Measurements from ENCODE around the gene GUCY2C. TPM values are rescaled to one million over a fixed set of nuclear protein-coding genes. Genes with fewer than 3 reads are reported as not detected.

GUCY2C gene
- polyA plus RNA-seq, 1 donor: 0.32 TPM

DNA sequence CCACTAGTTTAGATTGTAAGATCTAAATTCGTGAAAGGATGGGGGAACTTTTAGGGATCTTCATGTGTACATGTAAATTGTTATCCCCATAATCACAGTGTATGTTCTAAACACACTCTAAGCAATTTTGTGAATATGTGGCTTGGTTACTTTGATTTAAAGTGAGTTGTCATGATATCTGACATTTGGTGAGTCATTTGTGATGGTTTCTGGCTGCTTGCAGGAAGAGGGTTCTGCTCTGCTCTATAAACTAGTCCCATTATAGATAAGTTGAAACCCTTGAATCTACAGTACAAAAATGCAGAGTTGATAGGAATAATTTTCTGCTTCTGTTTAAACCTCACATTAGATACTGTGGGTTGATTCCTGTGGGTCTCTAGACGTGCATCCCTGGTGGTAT, 14.8 kb downstream of the GUCY2C start:
- no peak for DNase-seq

DNA sequence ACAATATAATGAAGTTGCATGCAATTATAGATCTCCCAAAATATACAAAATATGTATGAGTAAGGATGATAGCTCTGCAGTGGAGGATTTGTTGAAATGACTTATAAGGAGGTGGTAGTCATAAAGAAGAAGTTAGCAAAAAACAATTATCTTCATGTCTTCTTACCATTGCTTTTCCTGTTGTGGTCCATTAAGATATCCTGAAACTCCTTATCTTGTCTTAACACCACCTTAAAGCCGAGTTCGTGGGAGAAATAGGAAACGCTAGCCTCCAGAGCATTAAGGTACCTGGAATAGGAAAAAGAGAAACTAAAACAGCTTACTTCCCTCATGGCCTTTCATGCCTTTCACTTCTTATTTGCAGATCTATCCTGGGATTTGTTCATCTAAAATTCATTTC, 15.2 kb downstream of the GUCY2C start:
- no peak for DNase-seq

DNA sequence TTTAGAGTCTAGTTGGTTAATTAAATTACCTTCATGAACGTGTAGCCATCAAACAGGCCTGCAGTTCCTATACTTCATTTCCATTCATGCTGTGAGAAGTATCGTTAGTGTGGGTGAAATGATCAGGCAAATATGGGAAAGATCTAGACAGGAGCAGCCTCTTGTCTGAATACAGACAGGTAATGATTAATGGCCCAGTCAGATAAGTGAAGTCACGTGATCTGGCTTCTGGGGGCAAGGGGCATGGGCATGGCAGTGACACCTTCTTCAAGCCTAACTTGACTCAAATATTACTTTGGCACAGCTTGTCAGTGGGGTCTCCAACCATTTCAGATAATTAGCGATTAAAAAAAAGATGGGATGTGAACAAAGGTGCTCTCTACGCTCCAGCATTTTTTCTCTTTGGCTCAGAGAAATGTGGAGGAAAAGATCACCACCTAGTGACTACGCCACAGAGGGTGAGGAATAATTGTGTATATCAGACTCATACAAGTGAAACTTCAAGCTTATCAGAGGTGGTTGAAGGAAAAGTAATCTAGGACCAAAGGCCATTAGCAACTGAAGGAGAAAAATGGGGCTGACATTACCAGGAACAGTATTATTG, 17.8 kb downstream of the GUCY2C start:
- no peak for DNase-seq

DNA sequence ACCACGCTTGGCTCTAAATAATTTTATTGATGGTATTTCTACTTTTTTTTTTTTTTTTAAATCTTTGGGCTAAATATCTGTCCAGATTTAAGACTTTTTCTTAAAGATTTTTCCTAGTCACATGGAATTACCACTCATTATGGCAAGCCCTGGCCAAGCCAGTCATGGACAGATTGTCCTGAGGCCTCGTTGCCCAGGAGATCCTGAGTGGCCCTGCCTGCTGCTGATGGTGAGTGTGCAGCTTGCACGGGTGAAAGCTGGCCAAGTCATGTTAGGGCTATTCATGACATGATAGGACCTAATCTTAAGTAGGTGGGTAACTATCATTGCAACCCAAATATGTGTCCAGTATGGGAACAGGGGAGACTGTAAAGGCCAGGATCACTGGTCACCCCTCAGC, 27.8 kb downstream of the GUCY2C start:
- no peak for DNase-seq

DNA sequence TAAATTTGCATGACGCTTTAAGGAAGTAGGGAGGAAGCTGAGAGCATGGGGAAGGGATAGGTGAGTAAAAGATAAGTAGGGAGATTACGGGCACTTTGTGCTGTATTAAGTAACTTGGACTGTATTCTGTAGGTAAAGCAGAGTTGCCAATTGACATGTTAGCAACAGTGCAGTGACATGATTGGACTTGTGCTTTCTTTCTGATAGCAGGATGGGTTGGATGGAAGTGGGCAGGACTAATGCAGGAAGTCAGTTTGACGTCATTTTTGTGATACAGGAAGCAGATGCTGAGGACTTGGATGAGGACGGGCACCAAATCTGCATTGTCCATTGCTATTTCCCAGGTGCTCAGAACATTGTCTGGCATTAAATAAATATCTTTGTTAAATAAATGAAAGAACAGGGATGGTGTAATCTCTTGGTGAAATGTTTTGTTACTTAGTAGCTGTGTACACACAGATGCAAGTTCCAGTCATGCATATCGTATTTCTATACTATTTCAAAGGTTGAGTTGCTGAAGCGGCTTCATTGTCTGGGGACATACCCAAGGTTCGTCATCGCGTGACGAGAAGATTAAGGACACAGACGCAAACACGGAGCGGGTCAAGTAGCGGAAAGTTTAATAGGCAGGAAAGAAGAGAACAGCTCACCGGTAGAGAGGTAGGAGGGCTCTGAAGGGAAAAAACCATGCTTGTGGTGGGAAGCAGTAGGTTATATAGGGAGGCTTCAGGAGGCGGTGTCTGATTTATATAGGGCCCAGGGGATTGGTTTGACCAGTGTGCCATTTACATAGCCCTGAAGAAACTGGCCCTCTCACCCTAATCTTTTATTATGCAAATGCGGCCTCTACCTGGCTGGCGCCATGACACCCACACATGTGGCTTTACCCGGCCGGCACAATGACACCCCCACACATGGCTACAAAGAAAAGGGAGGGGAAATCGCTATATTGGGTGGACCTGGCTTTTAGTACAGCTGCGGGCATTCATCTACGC, 30.7 kb downstream of the GUCY2C start:
- DNase-seq: no peak

DNA sequence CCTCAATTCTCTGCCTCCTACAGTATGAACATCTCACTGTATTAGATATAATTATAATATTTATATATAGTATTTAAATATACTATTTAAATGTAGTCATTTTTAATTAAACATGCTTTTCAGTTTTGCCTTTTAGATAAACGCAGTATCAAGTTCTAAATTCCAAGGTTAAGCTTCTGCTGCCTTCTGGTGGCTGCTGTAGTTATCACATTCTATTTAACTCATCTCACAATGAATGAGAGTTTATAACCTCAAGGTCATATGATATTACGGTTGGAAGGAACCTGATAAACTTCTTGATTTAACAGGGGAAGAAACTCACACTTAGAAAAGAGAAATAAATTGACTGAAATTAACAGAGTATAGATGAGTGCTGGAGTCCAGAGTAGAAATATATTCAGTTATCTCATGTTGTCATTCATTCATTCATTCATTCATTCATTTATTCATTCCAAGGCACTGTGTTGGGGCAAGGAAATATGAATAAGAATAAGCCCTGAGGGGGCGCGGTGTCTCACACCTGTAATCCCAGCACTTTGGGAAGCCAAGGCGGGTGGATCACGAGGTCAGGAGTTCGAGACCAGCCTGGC, 31.9 kb downstream of the GUCY2C start:
- DNase-seq: peak; percentile 21

DNA sequence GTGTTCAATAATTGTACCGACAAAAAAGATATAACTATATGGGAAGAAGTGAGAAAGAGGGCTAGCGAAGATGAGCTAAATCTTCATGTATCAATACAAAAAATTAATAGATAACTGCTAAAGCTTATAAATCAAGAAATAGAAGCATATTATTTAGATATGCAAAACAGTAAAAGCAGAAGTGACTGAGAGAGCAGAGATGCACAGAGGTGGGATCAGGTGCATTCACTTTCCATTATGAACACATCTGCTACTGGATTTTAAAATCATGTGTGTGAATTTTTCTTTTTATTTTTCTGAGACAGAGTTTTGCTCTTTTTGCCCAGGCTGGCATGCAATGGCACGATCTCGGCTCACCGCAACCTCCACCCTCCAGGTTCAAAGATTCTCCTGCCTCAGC, 33.4 kb downstream of the GUCY2C start:
- no peak for DNase-seq

DNA sequence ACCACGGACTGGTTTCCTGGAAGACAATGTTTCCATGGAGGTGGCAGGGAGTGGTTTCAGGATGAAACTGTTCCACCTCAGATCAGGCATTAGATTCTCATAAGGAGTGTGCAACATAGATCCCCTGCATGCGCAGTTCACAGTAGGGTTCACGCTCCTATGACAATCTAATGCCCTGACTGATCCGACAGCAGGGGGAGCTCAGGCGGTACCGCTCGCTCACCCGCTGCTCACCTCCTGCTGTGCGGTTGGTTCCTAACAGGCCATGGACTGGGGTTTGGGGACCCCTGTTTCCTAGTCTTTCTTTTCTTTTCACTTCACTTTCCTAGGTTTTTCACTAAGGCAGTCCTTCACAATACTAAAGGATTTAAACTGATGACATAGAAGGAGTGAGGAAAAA, 39.6 kb downstream of the GUCY2C start:
- no peak for DNase-seq

DNA sequence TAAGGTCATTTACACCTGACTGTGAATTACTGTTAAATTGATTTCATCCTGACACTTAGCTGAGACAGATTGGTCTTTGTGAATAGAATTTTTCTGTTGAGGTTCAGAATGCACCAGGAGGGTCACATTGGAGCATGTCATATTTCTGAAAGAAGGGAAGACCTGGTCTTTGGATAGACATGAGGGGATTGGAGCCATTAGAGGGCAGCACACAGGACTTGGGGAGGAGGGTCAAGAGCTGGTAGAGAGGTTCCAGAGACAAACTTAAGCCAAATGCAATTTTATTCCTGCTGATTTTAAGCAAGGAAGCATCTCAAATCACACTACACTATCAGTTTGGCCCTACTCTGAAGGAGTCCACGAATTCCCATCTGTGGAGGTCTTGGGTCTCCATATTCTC, 41.1 kb downstream of the GUCY2C start:
- DNase-seq: no peak

DNA sequence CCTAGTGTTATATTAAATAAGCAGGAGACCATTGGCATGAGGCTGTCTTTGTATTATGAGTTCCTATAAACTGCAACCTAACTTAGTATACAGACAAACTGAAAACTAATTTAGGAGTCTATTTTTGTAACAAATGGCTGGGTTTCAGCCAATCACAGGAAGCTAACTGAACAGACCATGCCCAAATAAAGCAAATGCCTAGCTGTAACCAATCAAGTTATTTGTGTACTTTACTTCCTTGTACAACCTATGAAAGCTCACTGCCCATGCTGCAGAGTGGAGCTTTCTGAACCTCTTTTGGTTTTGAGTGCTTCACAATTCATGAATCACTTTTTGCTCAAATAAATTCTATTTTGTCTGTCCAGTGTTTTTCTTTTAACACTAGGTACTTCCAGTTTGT, 41.6 kb downstream of the GUCY2C start:
- no peak for DNase-seq

DNA sequence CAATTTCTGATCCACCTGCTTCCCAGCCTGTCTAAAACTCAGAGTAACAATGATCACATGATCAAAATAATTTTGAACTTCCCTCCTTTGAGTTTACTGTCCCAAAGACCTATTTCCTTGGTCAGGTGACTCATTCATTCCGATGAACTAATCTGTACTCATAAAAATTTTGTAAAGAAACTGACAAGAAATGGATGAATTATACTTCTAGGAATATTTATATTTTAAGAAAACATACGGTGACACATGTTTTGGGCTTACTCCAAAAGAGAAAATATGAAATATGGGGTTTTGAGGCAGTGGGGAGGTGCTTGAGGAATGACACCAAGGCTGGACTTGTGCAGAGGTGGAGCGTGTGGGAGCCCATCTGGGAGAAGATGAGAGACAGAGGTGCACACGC, 42.0 kb downstream of the GUCY2C start:
- no peak for DNase-seq

DNA sequence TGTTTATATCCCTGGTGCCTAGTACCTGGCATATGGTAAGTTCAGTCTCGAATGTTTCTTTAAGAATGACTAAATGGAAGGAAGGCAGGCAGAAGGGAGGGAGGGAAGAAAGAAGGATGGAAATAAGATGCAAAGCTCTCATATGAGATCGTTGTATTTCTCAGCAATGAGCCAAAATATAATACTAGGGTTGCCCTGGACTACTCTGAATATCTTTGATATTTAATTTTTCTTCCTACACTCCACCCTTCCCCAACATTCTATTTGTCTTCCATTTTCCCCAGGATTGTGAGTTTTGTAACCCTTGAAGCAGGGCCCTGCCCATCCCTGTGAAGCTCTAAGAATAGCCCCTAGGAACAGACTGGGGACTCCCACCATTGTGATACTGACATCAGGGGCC, 43.9 kb downstream of the GUCY2C start:
- DNase-seq: no peak

DNA sequence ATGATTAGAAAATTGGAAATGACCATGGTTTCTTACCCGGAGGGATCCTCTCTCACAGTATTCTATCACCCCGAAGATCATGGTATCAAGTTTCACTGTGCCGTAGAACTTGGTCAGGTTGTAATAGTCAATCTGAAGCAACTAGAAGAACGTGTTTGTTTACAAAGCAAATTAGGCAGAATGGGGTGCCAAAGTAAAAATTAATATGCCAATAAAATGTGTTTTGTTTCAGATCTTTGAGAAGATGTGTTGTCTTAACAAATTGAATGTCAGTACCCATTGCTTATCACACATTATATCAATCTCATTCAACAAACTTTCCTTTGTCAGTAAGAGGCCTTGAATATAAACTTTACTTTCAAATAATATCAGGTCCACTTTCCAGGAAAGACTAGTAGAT, 45.0 kb downstream of the GUCY2C start:
- DNase-seq: no peak

DNA sequence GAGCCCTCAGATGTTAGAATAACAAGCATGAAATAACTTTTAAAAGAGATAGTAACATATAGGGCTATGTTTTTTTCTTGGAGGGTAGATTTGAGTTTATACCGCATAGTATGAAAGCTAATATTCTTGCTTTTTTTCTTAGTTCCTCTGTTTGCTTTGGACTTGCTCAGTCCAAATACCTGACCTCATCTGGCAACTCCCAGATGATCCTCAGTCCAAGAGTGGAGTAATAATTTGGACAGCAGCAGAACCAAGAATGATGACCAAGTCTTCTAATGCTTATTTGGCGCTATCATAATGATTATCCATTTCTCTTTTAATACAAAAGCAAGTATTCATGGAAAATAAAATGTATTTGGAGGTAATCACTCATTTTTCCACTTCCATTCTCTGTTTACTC, 45.6 kb downstream of the GUCY2C start:
- DNase-seq: peak; percentile 69

DNA sequence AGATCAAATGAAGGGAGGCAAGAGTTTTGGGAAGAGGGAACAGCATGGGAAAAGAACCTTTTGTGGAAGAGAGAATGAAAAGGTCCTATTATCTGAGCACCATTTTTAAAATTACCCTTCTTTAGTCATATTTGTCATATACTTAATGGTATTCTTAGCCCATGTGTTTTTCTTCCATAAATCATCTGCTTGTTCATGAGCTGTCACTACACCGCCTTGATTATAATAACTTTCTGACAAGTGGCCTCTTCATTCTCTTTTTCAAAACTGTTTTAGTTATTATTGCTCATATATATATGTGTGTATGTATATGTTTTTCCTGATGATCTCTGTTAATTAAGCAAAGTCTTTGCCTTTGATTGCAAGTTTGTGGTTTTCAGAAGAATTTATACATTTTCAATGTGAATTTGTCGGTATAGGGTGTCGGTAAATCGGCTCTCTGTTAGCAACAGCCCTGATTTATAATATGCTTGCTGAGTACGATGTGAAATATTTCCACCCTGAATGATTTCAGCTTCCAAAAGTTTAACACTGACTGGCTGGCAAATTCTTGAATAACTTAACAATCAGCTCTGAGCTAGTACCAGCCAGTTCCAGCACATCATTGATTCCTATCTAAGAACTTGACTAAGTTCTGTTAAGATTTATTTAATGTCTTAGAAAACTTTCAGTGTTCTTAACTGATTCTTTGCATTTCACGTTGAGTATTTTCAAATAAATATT, 49.2 kb downstream of the GUCY2C start:
- no peak for DNase-seq

DNA sequence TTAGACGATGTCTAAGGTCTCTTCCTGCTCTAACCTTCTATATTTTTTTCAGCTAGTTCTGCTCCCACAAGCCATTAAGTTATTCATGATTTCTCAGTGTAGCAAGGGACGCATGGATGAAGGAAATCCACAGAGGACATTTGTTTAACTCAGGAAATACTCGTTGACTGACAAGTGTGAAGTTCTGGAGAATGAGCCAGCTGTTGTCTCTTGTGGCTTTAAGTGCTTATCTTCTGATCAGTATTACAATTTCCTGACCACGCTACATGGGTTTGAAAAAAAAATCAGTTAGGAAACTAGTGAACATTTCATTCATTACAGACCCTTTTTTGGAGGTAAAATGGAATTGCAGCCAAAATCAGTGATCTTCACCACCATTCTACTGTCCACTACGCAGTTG, 53.1 kb downstream of the GUCY2C start:
- DNase-seq: no peak

DNA sequence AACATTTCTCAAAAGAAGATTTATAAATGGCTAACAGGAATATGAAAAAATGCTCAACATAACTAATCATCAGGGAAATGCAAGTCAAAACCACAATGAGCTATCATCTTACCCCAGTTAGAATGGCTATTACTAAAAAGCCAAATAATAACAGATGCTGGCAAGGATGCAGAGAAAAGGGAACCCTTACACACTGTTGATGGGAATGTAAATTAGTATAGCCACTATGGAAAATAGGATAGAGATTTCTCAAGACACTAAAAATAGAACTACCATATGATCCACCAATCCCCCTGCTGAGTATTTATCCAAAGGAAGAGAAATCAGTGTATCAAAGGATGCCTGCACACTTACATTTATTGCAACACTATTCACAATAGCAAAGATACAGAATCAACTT, 58.3 kb downstream of the GUCY2C start:
- no peak for DNase-seq

DNA sequence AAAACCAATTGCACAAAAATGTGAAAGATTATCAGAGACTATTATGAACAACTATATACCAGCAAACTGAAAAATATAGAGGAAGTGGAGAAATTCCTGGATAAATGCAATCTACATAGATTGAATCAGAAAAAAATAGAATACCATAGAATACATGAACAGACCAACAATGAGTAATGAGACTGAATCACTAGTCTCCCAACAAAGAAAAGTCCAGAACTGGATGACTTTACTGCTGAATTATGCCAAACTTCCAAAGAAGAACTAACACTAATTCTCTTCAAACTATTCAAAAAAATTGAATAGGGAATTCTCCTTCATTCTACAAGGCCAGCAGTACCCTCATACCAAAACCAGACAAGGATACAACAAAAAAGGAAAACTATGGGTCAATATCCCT, 60.6 kb downstream of the GUCY2C start:
- DNase-seq: no peak

DNA sequence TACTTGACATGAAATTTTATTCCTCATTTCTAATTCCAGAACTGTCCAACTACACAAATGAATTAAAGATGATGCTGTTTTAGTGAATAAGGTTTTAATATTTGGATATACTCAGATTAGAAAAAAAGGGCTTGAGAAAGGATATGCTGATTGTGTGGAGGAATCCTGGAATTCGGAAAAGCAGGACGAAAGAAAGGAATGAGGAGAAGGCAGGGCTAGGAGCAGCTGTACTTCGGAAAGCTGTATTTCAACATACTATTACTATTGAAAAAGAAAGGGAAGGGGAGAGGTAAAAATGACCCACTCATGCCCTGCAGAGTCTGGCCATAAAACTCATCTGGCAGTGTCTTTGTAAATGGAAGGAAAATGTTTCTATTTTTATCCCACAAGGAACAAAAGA, 65.6 kb downstream of the GUCY2C start:
- no peak for DNase-seq

DNA sequence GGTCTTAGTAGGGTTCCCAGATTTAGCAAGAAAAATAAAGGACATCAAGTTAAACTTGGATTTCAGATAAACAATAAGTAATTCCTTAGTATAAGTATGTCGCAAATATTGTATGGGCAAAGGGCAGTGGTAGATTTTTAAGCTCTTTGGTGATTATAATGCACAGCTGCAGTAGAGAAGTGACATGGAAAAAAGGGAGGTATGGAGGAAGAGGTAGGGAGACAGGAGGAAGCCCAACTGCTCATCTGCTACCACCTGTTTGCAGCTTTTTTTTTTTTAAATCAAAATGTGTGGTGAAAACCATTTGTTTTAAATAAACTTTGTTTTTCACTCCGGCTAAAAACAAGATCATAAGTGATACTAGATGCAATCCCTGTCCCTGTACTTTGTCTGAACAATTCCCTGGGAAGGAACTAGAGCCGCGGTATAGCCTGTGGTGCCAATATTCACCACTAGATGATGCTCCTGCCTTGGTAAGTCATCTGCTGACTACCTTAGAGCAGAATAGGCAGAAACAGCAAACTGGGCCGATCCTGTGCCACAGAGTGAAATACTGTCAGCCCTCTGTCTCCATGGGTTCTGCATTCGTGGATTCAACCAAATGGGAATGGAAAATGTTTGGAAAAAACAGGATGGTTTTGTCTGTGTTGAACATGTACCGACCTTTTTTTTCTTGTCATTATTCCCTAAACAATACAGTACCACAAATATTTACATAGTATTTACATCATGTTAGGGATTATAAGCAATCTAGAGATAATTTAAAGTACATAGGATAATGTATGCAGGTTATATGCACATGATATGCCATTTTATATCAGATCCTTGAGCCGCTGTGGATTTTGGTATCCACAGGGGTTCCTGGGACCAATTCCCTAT, 66.3 kb downstream of the GUCY2C start:
- DNase-seq: peak; percentile 73

DNA sequence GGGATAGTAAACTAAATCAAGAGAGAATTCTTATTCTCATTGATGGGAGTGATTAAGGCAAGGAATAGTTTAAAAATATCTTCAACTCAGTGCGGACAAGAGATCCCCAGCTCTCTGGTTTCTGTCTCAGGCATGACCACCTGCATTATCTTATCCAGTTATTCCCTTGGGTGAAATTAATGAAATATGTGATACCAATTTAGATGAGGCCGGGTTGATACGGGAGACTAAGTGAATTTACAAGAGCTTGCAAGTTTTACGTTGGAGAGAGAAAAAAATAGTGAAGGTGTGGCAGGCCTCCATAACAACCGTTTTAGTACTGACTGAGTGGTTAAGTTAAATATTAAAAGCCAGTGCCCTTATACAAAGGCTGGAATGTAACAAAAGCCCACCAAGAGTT, 67.6 kb downstream of the GUCY2C start:
- no peak for DNase-seq

DNA sequence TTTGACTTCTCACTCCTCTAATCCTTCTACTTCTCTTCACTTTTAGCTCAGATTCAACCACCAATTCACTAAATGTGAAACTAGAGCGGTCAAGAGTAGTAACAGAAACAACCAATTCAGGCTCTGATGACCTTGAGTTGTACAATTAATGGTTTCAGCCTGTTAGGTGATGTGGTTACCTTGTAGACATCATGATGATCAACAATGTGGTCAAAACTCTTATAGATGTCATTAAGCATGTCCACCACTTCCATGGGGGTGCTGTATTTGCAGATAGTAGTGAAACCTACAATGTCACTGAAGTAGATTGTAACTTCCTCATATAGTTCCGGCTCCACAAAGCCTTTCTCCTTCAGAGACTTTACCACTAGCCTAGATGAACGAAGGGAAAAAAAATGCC, 74.6 kb downstream of the GUCY2C start:
- no peak for DNase-seq
